Ascending aorta (tissue), 2 donors: ENCODE results near the gene CYP26A1. TPM values are rescaled to one million over a fixed set of nuclear protein-coding genes. Genes with fewer than 3 reads are reported as not detected.

Experiments
- DNase-seq, 2 donors: peaks; one replicate each; pipeline ENCODE4 v3.0.0-alpha.2; 2019; ENCODE audit warnings: low spot score in 2 of 2
- H3K27ac ChIP-seq, 2 donors: fragments of 200-600 bp; sonication (generic); one replicate each; pipeline ENCODE4 v1.5.1; 2016 to 2017; ENCODE audit warnings: mild to moderate bottlenecking in 1 of 2
- H3K27me3 ChIP-seq: fragments of 200-600 bp; sonication (generic); one replicate; pipeline ENCODE4 v1.5.1; 2017
- H3K36me3 ChIP-seq, 2 donors: fragments of 200-600 bp; sonication (generic); one replicate each; pipeline ENCODE4 v1.5.1; 2016
- H3K4me1 ChIP-seq, 2 donors: fragments of 200-600 bp; sonication (generic); one replicate each; pipeline ENCODE4 v1.5.1; 2016 to 2017; ENCODE audit warnings: mild to moderate bottlenecking in 1 of 2
- H3K4me3 ChIP-seq, 2 donors: fragments of 200-600 bp; sonication (generic); one replicate each; pipeline ENCODE4 v1.5.1; 2016 to 2017; ENCODE audit warnings: mild to moderate bottlenecking in 1 of 2
- H3K9me3 ChIP-seq, 2 donors: fragments of 200-600 bp; sonication (generic); one replicate each; pipeline ENCODE4 v1.5.1; 2016
- CTCF ChIP-seq, 3 experiments: fragments of 200-600 bp in 2 of 3; fragments of 450-650 bp in 1 of 3; sonication (generic) in 2 of 3; IDR thresholded peaks; one replicate each; pipeline ENCODE4 v1.5.1; 2016 to 2019; ENCODE audit warnings: antibody characterized with exemption in 3 of 3, mild to moderate bottlenecking in 1 of 3, moderate library complexity in 1 of 3
- intact Hi-C: fragments of 100-400 bp; cut with DNase I; formaldehyde crosslinking; loops from one replicate; pipeline ENCODE4 v1.15.1; 2023
- total RNA-seq: library from RNA; depleted of rRNA; stranded (reverse); fragments of >200 nt; gene quantifications from one replicate; pipeline ENCODE4 v1.1.0, GENCODE V29; 2016

Gene CYP26A1
- total RNA-seq, 1 donor from 2014 or later, result not detected

- no peaks in the 10 kb centered on the region for H3K9me3 ChIP-seq
- peaks cover 13 to 28% of the 10 kb centered on the region in 2 donors for H3K4me1 ChIP-seq
- intact Hi-C loops, result no loop called here
- peaks cover 15% of the 10 kb centered on the region for H3K27me3 ChIP-seq
- no peak for DNase-seq
- H3K36me3 ChIP-seq, result no peaks in the 10 kb centered on the region
- peak overlapping the region; percentile 47 to 66 for H3K4me3 ChIP-seq
- no peak overlapping the region for H3K27ac ChIP-seq
- TF ChIP-seq CTCF (IDR thresholded peaks at IDR 0.05), result no peak
These were observed 479 bp downstream of the CYP26A1 start for GRCh38 chr10:93074147-93074596.

GRCh38 chr10:93074597-93075368, 1.1 kb downstream of the CYP26A1 start:
- DNase-seq, result no peak
- H3K27ac ChIP-seq, result no peak overlapping the region
- peaks cover 15% of the 10 kb centered on the region for H3K27me3 ChIP-seq
- intact Hi-C loops, result no loop called here
- no peak for TF ChIP-seq CTCF (IDR thresholded peaks at IDR 0.05)
- no peaks in the 10 kb centered on the region for H3K36me3 ChIP-seq
- H3K4me1 ChIP-seq, result peaks cover 13 to 28% of the 10 kb centered on the region in 2 donors
- H3K4me3 ChIP-seq, result peak overlapping the region; percentile 47 to 66
- no peaks in the 10 kb centered on the region for H3K9me3 ChIP-seq

- Histone ChIP-seq H3K9me3 (no peaks in the 10 kb centered on the region), H3K27ac (no peak overlapping the region), H3K4me3 (no peak overlapping the region), H3K36me3 (no peaks in the 10 kb centered on the region), H3K27me3 (peaks cover 15% of the 10 kb centered on the region), H3K4me1 (peaks cover 13 to 28% of the 10 kb centered on the region in 2 donors)
- intact Hi-C loops, result no loop called here
- DNase-seq, result no peak
- TF ChIP-seq CTCF (IDR thresholded peaks at IDR 0.05), result no peak
These were observed 1.9 kb downstream of the CYP26A1 start for GRCh38 chr10:93075369-93076221.

GRCh38 chr10:93076871-93077270, 3.2 kb downstream of the CYP26A1 start:
- H3K36me3 ChIP-seq, result no peaks in the 10 kb centered on the region
- no peak for DNase-seq
- no peaks in the 10 kb centered on the region for H3K9me3 ChIP-seq
- peaks cover 15% of the 10 kb centered on the region for H3K27me3 ChIP-seq
- H3K27ac ChIP-seq, result no peak overlapping the region
- H3K4me1 ChIP-seq, result peaks cover 13 to 25% of the 10 kb centered on the region in 2 donors
- H3K4me3 ChIP-seq, result no peak overlapping the region
- no peak for TF ChIP-seq CTCF (IDR thresholded peaks at IDR 0.05)
- intact Hi-C loops, result no loop called here

GRCh38 chr10:93077860-93078337, 4.2 kb downstream of the CYP26A1 start:
- no peaks in the 10 kb centered on the region for H3K36me3 ChIP-seq
- H3K4me1 ChIP-seq, result peaks cover 11 to 16% of the 10 kb centered on the region in 2 donors
- DNase-seq, result no peak
- H3K27me3 ChIP-seq, result peaks cover 13% of the 10 kb centered on the region
- H3K9me3 ChIP-seq, result no peaks in the 10 kb centered on the region
- H3K4me3 ChIP-seq, result no peak overlapping the region
- H3K27ac ChIP-seq, result no peak overlapping the region
- no peak for TF ChIP-seq CTCF (IDR thresholded peaks at IDR 0.05)
- intact Hi-C loops, result no loop called here
